ENCODE data around the gene CAMKMT. TPM values are rescaled to one million over a fixed set of nuclear protein-coding genes. Genes with fewer than 3 reads are reported as not detected.

The CAMKMT gene
- total RNA-seq, 2 experiments from 2014 or later = 11.2 to 12.7 TPM

DNA sequence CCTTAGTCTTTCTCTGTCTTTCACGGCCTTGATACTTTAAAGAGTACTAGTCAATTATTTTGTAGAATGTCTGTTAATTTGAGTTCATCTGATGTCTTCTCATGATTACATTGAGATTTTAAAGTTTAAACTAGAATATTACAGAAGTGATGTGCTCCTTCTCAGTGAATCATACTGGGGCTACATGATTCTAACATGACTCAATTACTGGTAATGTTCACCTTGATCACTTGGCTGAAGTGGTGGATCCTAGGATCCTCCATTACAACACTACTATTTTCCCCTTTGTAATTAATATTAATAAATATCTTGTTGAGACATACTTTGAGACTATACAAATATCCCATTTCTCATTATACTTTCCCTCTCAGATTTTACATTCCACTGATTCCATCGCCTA lies 148.5 kb downstream of the CAMKMT start:
- H3K36me3 Mint-ChIP-seq (ENCODE audit: low read depth) = peaks cover 4% of the 10 kb centered on the region
- peaks cover 4% of the 10 kb centered on the region for H3K4me1 Mint-ChIP-seq (ENCODE audit: low read depth)
- no peak overlapping the region for H3K4me3 Mint-ChIP-seq
- ATAC-seq (no peak), DNase-seq (no peak)
- no peak overlapping the region for H3K27ac Mint-ChIP-seq
- H3K9me3 Mint-ChIP-seq (ENCODE audit: insufficient read depth) = peaks cover 5% of the 10 kb centered on the region
- H3K27me3 Mint-ChIP-seq (ENCODE audit: low read depth) = no peaks in the 10 kb centered on the region
- ChIA-PET POLR2A (no interaction called here), CTCF (interaction anchor here (1.3 to 1.4 kb wide), 2 partner anchors 31 kb away, joined by 3 to 8 read pairs; no protein-coding TSS in a partner anchor)

- ATAC-seq (no peak), DNase-seq (no peak)
- Mint-ChIP-seq H3K27ac (no peak overlapping the region), H3K27me3 (ENCODE audit: low read depth) (no peaks in the 10 kb centered on the region), H3K4me3 (no peak overlapping the region), H3K9me3 (ENCODE audit: insufficient read depth) (peaks cover 7% of the 10 kb centered on the region), H3K36me3 (ENCODE audit: low read depth) (peaks cover 2% of the 10 kb centered on the region), H3K4me1 (ENCODE audit: low read depth) (no peaks in the 10 kb centered on the region)
- CTCF ChIA-PET = interaction anchor here (1.4 kb wide), 1 partner anchor 36 kb away, joined by 5 read pairs; no protein-coding TSS in a partner anchor
- POLR2A ChIA-PET = interaction anchor here (1.1 kb wide), 1 partner anchor 20 kb away, joined by 3 read pairs; no protein-coding TSS in a partner anchor
These were observed 153.7 kb downstream of the CAMKMT start for GRCh38 chr2:44515416-44515815.

DNA sequence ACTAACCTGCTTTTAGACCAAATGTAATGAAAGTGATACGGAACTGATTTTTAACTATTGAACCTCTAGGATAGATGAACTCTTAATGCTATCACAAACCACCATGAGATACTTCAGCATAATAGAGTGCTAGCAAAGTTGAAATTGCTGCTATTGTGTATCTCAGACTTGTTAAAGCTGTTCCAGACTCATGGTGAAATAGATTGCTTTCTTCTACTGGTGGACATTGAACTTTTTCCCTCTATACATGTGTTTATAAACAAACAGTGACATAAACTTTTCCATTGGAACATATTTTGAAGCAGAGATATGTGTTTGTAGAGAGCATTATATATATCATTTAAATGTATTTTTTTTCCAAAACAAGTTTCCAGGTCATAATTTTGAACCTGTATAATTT lies 157.3 kb downstream of the CAMKMT start:
- H3K36me3 Mint-ChIP-seq (ENCODE audit: low read depth) = peaks cover 6% of the 10 kb centered on the region
- no peak overlapping the region for H3K4me3 Mint-ChIP-seq
- peaks cover 14% of the 10 kb centered on the region for H3K9me3 Mint-ChIP-seq (ENCODE audit: insufficient read depth)
- no peaks in the 10 kb centered on the region for H3K27me3 Mint-ChIP-seq (ENCODE audit: low read depth)
- no peak for ATAC-seq
- POLR2A ChIA-PET = no interaction called here
- no peak for DNase-seq
- H3K4me1 Mint-ChIP-seq (ENCODE audit: low read depth) = no peaks in the 10 kb centered on the region
- CTCF ChIA-PET = interaction anchor here (0.9 to 1.3 kb wide), 2 partner anchors 40 to 147 kb away, joined by 4 read pairs; no protein-coding TSS in a partner anchor
- H3K27ac Mint-ChIP-seq = no peak overlapping the region

DNA sequence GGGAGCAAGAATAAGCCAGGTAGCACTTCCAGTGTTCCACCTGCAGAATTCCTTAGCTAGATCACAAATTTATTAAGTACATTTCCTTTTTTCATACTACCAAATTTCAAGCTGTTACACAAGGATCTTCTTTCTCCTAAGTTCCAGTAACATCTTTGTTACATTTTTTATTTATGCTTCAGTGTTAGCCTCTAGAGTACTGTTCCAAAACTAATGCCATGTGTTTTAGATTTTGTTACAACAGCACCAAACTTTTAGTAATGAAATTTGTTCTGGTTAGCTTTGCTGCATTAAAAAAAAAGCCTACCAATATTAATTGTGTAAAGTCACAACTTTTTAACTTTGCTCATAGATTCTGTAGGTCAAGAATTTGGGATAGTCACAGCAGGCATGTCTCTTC lies 161.1 kb downstream of the CAMKMT start:
- no peaks in the 10 kb centered on the region for H3K4me1 Mint-ChIP-seq (ENCODE audit: low read depth)
- peaks cover 14% of the 10 kb centered on the region for H3K9me3 Mint-ChIP-seq (ENCODE audit: insufficient read depth)
- no peak for ATAC-seq
- peaks cover 10% of the 10 kb centered on the region for H3K36me3 Mint-ChIP-seq (ENCODE audit: low read depth)
- ChIA-PET CTCF (no interaction called here), POLR2A (no interaction called here)
- no peak for DNase-seq
- H3K4me3 Mint-ChIP-seq = no peak overlapping the region
- H3K27ac Mint-ChIP-seq = no peak overlapping the region
- no peaks in the 10 kb centered on the region for H3K27me3 Mint-ChIP-seq (ENCODE audit: low read depth)

DNA sequence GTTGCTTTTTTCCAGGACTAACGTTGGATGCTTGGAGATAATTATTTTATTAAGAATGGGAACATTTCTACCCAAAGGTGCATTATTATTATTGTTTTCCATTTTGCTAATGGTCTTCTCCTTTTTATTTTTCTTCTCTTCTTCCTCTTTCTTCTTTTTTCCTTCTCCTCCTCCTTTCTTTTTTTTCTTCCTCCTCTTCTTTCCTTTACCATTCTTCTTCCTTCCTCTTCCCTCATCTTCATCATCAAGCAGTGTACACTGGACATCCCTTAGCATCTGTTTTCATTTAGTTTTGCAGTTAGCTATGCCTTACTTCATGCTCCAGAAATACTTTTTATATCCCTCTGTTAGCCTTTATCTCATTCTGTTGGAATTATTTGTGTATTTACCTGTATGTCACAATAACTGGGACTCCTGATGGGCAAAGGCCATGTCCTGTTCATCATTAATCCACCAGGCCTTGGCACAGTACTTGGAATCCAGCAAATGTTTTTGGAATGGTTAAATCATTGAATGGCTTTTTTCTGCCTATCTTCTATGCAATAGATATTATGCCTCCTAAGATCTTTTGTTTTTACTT lies 162.7 kb downstream of the CAMKMT start:
- ChIA-PET POLR2A (no interaction called here), CTCF (no interaction called here)
- ATAC-seq = no peak
- no peaks in the 10 kb centered on the region for H3K4me1 Mint-ChIP-seq (ENCODE audit: low read depth)
- no peaks in the 10 kb centered on the region for H3K27me3 Mint-ChIP-seq (ENCODE audit: low read depth)
- H3K27ac Mint-ChIP-seq = no peak overlapping the region
- H3K9me3 Mint-ChIP-seq (ENCODE audit: insufficient read depth) = peaks cover 12% of the 10 kb centered on the region
- no peak for DNase-seq
- H3K4me3 Mint-ChIP-seq = no peak overlapping the region
- H3K36me3 Mint-ChIP-seq (ENCODE audit: low read depth) = peaks cover 9% of the 10 kb centered on the region

GRCh38 chr2:44526352-44526751 lies 164.6 kb downstream of the CAMKMT start:
- H3K36me3 Mint-ChIP-seq (ENCODE audit: low read depth) = peaks cover 8% of the 10 kb centered on the region
- H3K4me3 Mint-ChIP-seq = no peak overlapping the region
- POLR2A ChIA-PET = interaction anchor here (0.7 kb wide), 1 partner anchor 133 kb away, joined by 3 read pairs; no protein-coding TSS in a partner anchor
- ATAC-seq (no peak), DNase-seq (no peak)
- no peaks in the 10 kb centered on the region for H3K4me1 Mint-ChIP-seq (ENCODE audit: low read depth)
- H3K9me3 Mint-ChIP-seq (ENCODE audit: insufficient read depth) = peaks cover 4% of the 10 kb centered on the region
- CTCF ChIA-PET = no interaction called here
- H3K27me3 Mint-ChIP-seq (ENCODE audit: low read depth) = no peaks in the 10 kb centered on the region
- H3K27ac Mint-ChIP-seq = no peak overlapping the region

- Mint-ChIP-seq H3K27ac (no peak overlapping the region), H3K4me1 (ENCODE audit: low read depth) (no peaks in the 10 kb centered on the region), H3K27me3 (ENCODE audit: low read depth) (no peaks in the 10 kb centered on the region), H3K36me3 (ENCODE audit: low read depth) (peaks cover 4% of the 10 kb centered on the region), H3K4me3 (no peak overlapping the region), H3K9me3 (ENCODE audit: insufficient read depth) (no peaks in the 10 kb centered on the region)
- ATAC-seq (no peak), DNase-seq (no peak)
- CTCF ChIA-PET = no interaction called here
- POLR2A ChIA-PET = no interaction called here
These were observed 166.8 kb downstream of the CAMKMT start for GRCh38 chr2:44528595-44528994.

DNA sequence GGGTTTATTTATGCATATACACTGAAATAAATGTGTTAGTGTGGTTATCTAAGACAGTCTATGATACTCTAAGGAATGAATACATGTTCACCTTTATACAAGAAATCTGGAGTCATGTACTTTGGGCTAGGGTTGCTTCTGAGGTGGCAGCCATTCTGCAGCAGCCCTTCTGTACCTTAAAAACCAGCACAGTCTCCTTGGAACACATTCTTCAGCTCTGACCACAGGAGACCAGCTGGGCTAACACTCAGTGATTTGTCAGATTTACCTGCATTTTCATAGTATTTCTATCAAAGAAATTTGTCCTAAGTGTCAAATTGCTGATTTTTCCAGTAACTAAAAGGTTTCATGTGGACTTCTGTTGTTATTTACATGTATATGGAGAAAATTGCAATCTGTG lies 167.7 kb downstream of the CAMKMT start:
- no peaks in the 10 kb centered on the region for H3K4me1 Mint-ChIP-seq (ENCODE audit: low read depth)
- no peak overlapping the region for H3K27ac Mint-ChIP-seq
- ChIA-PET POLR2A (no interaction called here), CTCF (no interaction called here)
- H3K36me3 Mint-ChIP-seq (ENCODE audit: low read depth) = peaks cover 4% of the 10 kb centered on the region
- no peak for DNase-seq
- no peaks in the 10 kb centered on the region for H3K9me3 Mint-ChIP-seq (ENCODE audit: insufficient read depth)
- no peaks in the 10 kb centered on the region for H3K27me3 Mint-ChIP-seq (ENCODE audit: low read depth)
- no peak for ATAC-seq
- no peak overlapping the region for H3K4me3 Mint-ChIP-seq

DNA sequence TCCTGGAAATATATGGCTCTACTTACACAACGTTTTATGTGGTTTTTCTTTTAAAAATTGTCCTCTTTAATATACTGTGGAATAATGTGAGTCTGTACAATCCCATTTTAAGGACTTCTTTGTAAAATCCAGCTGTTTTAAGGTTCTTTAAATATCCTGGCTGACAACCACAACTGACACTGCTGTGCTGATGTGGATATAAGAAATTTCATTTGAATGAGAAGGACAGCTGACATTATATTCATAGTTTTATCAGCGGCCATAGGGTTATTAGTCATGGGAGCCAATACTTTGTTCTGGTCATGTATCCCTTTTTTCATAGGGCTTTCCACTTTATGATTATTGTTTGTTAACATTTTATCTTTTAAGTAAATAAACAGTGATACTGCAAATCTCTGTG lies 169.5 kb downstream of the CAMKMT start:
- no peaks in the 10 kb centered on the region for H3K9me3 Mint-ChIP-seq (ENCODE audit: insufficient read depth)
- H3K27me3 Mint-ChIP-seq (ENCODE audit: low read depth) = no peaks in the 10 kb centered on the region
- no peak for DNase-seq
- POLR2A ChIA-PET = no interaction called here
- ATAC-seq = no peak
- H3K4me1 Mint-ChIP-seq (ENCODE audit: low read depth) = no peaks in the 10 kb centered on the region
- CTCF ChIA-PET = no interaction called here
- no peak overlapping the region for H3K4me3 Mint-ChIP-seq
- H3K27ac Mint-ChIP-seq = no peak overlapping the region
- H3K36me3 Mint-ChIP-seq (ENCODE audit: low read depth) = peaks cover 1% of the 10 kb centered on the region

- no peaks in the 10 kb centered on the region for H3K9me3 Mint-ChIP-seq (ENCODE audit: insufficient read depth)
- DNase-seq (no peak), ATAC-seq (no peak)
- no peak overlapping the region for H3K27ac Mint-ChIP-seq
- CTCF ChIA-PET = no interaction called here
- no peaks in the 10 kb centered on the region for H3K4me1 Mint-ChIP-seq (ENCODE audit: low read depth)
- H3K4me3 Mint-ChIP-seq = no peak overlapping the region
- H3K27me3 Mint-ChIP-seq (ENCODE audit: low read depth) = no peaks in the 10 kb centered on the region
- no peaks in the 10 kb centered on the region for H3K36me3 Mint-ChIP-seq (ENCODE audit: low read depth)
- POLR2A ChIA-PET = interaction anchor here (0.6 kb wide), 1 partner anchor 163 kb away, joined by 6 read pairs; no protein-coding TSS in a partner anchor
These were observed 170.3 kb downstream of the CAMKMT start for GRCh38 chr2:44532031-44532430.

DNA sequence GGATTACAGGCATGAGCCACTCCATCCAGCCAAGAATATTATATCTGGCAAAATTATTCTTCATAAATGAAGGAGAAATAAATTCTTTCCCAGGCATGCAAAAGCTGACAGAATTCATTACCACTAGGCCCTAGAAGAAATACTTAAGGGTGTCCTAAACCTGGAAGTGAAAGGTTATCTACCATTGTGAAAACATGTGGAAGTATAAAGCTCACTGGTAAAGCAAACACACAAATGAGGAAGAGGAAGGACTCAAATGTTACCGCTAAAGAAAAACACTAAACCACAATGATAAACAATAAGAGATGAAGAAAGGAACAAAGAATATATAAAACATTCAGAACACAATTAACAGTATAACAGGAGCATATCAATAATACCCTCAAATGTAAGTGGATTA lies 171.8 kb downstream of the CAMKMT start:
- no peaks in the 10 kb centered on the region for H3K36me3 Mint-ChIP-seq (ENCODE audit: low read depth)
- ChIA-PET CTCF (interaction anchor here (0.9 kb wide), 1 partner anchor 54 kb away, joined by 3 read pairs; no protein-coding TSS in a partner anchor), POLR2A (no interaction called here)
- no peaks in the 10 kb centered on the region for H3K27me3 Mint-ChIP-seq (ENCODE audit: low read depth)
- H3K4me3 Mint-ChIP-seq = no peak overlapping the region
- ATAC-seq = no peak
- no peak overlapping the region for H3K27ac Mint-ChIP-seq
- H3K4me1 Mint-ChIP-seq (ENCODE audit: low read depth) = no peaks in the 10 kb centered on the region
- no peaks in the 10 kb centered on the region for H3K9me3 Mint-ChIP-seq (ENCODE audit: insufficient read depth)
- no peak for DNase-seq

- no peak for ATAC-seq
- Mint-ChIP-seq H3K27me3 (ENCODE audit: low read depth) (no peaks in the 10 kb centered on the region), H3K4me1 (ENCODE audit: low read depth) (no peaks in the 10 kb centered on the region), H3K4me3 (no peak overlapping the region), H3K27ac (no peak overlapping the region), H3K9me3 (ENCODE audit: insufficient read depth) (no peaks in the 10 kb centered on the region), H3K36me3 (ENCODE audit: low read depth) (no peaks in the 10 kb centered on the region)
- POLR2A ChIA-PET = interaction anchor here (0.9 kb wide), 1 partner anchor 20 kb away, joined by 3 read pairs; no protein-coding TSS in a partner anchor
- CTCF ChIA-PET = no interaction called here
- DNase-seq = no peak
These were observed 173.6 kb downstream of the CAMKMT start for GRCh38 chr2:44535376-44535775.

GRCh38 chr2:44537264-44537663 lies 175.5 kb downstream of the CAMKMT start:
- Mint-ChIP-seq H3K9me3 (ENCODE audit: insufficient read depth) (no peaks in the 10 kb centered on the region), H3K4me3 (no peak overlapping the region), H3K36me3 (ENCODE audit: low read depth) (no peaks in the 10 kb centered on the region), H3K4me1 (ENCODE audit: low read depth) (no peaks in the 10 kb centered on the region), H3K27ac (no peak overlapping the region), H3K27me3 (ENCODE audit: low read depth) (no peaks in the 10 kb centered on the region)
- ChIA-PET CTCF (no interaction called here), POLR2A (no interaction called here)
- ATAC-seq (no peak), DNase-seq (no peak)

Measured in activated CD8-positive, alpha-beta T cell treated with anti-CD3 and anti-CD28 coated beads, Interleukin-2, amount 10 ng/mL, durations not matched to agents 7 days and 5 days (primary cell).